Hepatic stellate cell (primary cell): Measurements from ENCODE around the gene ARL3.
"Not testable (repeated sequence)": the region's sequence is repeated elsewhere in the genome, so short reads cannot be mapped to it uniquely, and the experiment has no call there.

Source experiments
- DNase-seq: peaks from one replicate; pipeline ENCODE4 v3.0.0; 2011; ENCODE audit warnings: low spot score

ARL3 gene, protein sequence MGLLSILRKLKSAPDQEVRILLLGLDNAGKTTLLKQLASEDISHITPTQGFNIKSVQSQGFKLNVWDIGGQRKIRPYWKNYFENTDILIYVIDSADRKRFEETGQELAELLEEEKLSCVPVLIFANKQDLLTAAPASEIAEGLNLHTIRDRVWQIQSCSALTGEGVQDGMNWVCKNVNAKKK

DNA sequence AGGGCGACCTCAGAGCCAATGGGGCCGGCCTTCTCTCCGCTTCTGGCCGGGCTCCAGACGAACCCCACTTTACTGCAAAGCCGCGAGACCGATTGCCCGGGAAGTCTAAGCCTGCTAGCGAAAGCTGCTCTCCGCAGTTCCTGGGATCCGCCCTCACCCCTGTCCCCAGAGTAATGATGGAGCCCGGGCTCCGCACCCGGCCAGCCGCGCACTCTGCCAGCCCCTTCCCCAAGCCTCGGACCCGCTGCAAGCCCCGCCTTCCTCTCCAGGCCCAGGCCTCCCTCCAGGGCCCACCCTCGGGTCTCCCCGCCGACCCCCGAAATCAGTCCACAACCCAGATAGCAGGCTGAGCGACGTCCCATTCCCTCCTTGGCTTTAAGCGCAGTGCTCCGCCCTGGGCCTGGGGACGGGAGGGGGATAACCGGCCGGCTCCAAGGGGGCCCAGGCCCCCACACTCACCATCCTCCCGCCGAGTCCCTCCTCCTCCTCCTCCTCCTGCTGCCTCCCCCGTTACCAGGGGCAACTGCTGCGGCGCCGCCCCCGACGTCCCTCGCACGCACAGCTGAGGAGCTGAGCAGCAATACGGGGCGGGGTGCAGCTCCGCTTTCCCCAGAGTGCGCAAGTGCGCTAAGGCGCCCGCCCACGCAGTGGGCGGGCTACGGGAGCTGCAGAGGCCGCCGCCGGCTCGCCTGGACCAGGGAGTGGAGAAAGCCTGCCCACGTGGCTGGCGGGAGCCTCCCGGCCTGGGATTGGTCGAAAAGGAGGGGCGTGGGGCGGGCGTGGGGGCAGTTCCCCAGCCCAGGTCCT is at the start of gene ARL3:
TSS of gene ARL3 (minus strand) at position 584 of the 807 bp plus-strand sequence. CDS start at position 462, 122 bp downstream.
- peak; percentile 98 for DNase-seq

DNA sequence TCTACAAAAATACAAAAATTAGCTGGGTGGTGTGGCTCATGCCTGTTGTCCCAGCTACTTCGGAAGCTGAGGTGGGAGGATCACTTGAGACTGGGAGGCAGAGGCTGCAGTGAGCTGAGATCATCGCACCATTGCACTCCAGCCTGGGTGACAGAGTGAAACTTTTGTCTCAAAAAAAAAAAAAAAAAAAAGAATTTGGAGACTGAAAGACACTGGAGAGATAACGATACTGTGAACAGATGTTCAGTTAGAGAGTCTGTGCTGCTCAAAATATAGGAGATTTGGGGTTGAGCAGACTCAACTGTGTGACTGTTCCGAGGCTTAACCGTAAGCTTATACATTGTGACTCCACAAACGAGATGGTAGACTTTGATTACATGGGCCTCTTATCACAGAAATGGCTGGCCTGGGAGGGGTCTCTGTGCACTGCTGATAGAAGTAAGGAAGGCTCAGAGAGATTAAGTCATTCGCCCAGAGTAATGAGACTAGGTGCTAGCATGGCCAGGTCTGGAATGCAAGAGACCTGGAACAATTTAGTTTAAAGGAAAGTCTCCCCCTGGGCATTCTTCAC is 48.9 kb upstream of the ARL3 start:
- DNase-seq, result no peak

DNA sequence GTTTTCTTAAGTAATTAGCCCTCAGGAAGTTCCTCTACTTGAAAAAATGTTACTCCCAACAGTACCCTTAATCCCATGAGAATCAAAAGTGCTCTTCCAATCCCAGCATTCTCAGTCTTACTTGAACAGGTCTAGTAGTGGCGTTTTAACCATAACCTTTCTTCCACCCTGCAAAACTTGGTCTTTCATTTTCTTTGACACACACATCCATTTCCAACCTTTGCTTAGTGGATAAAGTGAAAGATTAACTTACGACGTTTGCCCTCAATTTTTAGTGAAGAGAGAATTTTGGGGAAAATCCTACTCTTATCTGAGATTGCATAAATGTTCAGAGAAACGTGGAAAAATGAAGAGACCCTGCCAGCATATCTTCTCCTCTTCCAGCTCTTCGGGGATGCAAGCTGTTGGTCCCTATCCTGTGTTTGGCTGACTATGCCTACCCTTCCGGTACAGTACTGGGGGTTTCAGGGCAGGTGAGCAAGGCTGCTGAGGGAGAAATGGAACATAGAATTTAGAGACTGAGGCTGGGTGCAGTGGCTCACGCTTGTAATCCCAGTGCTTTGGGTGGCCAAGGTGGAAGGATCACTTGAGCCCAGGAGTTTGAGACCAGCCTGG is 48.3 kb upstream of the ARL3 start:
- no peak for DNase-seq

DNA sequence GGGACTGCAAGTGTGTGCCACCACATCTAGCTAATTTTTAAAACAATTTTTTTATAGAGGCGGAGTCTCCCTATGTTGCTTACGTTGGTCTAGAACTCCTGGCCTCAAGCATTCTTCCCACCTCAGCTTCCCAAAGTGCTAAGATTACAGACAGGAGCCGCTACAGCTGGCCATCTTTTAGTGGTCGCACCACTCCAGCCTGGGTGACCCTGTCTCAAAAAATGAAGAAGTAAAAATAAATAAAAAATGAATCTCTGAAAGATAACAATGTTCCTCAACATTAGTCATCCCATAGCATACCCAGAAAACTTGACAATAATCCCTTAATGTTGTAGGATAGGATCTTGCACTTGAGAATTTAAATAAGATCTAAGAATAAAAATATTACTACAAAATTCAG is 47.8 kb upstream of the ARL3 start:
- no peak for DNase-seq

GRCh38 chr10:102759497-102760210 is 45.5 kb upstream of the ARL3 start:
- no peak for DNase-seq

DNA sequence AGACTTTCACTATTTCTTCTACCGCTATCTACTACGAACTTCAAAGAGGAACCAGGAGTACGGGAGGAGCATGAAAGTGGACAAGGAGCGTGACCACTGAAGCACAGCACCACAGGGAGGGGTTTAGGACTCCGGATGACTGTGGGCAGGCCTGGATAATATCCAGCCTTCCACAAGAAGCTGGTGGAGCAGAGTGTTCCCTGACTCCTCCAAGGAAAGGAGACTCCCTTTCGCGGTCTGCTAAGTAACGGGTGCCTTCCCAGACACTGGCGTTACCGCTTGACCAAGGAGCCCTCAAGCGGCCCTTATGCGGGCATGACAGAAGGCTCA is 44.7 kb upstream of the ARL3 start:
- DNase-seq, result not testable (repeated sequence)

- DNase-seq, result no peak
Observed at GRCh38 chr10:102758240-102758932, 44.2 kb upstream of the ARL3 start.

- DNase-seq, result no peak
Observed at GRCh38 chr10:102757323-102757722, 43.1 kb upstream of the ARL3 start.

DNA sequence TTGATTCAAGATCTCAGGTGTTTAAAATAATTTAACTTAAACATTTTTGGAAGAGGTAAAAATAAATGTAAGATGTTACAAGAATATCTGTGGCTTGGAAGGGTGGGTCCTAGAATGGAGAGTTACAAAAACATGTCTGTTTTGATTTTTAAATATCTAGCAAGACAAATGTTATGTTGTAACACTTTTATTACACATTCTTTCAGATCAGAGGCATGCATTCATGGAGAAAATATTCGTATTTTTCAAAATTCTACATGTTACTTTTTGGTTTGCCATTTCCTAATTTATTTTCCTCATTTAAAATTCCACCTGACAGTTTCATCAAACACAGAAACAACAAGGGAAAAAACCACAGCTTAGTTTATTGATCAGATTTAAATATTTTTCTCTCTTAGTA is 39.5 kb upstream of the ARL3 start:
- DNase-seq, result no peak

GRCh38 chr10:102752934-102753664 is 38.9 kb upstream of the ARL3 start:
- peak; percentile 61 for DNase-seq

DNA sequence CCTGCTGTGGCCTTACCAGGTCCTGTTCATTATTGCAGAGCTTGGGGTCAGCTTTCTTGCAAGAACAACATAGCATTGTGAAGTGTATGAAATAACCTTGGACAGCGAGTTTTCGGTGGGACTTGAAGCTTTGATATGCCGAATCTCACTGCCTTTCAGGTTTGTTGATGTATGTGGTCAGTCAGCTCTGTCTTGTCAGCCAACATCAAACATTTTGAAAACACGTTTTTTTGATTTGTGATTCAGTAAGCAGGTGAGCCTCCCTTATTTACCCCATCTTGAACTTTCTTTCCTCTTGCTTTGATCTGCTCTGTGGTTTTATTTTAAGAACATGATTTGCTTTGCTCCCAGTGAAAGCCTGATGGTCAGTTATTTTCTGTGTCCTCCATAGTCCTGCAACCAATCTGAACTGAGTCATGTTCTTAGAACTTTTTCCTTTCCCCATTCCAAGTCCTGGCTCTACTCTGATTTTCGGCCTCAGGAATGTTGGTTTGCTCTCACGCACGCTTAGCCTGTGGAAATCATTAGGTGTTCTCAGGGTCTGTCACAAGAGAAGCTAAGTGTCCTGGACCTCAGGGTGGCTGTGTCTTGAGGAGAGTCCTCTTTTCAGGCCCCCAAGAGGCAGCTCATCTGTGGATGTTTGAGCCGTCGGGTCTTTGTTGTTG is 38.2 kb upstream of the ARL3 start:
- peak; percentile 76 for DNase-seq

GRCh38 chr10:102745157-102745556 is 31.0 kb upstream of the ARL3 start:
- no peak for DNase-seq

DNA sequence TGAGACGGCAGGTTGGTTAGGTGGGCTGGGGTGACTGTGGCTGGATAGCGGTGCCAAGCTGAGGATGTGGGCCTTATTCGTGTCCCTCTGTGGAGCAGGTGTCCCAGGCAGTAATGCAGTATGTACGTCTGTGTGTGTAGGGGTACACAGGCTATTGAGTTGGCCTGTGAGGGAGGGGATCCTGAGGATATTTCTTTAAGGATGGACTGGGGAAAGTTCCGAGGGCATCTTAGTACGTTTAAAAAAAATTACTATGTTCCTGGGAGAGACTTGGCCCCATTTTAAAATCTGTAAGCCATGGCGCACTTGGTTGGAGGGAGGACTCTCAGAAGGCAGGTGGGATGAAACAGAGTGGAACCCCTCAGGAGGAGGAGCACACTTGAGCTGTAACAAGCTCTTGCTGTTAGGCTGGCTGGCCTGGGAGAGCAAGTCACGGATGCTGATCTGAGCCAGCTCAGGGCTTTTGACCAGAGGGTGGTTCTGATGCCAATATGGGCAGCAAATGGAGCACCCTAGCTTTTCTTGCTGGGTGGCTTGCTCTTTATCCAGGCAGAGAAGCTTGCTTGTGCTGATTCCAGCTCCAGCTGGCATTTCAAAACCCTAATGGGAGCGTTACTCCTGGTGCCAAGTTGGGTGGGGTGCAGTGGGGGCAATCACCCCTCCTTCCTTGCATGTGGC is 30.3 kb upstream of the ARL3 start:
- no peak for DNase-seq

DNA sequence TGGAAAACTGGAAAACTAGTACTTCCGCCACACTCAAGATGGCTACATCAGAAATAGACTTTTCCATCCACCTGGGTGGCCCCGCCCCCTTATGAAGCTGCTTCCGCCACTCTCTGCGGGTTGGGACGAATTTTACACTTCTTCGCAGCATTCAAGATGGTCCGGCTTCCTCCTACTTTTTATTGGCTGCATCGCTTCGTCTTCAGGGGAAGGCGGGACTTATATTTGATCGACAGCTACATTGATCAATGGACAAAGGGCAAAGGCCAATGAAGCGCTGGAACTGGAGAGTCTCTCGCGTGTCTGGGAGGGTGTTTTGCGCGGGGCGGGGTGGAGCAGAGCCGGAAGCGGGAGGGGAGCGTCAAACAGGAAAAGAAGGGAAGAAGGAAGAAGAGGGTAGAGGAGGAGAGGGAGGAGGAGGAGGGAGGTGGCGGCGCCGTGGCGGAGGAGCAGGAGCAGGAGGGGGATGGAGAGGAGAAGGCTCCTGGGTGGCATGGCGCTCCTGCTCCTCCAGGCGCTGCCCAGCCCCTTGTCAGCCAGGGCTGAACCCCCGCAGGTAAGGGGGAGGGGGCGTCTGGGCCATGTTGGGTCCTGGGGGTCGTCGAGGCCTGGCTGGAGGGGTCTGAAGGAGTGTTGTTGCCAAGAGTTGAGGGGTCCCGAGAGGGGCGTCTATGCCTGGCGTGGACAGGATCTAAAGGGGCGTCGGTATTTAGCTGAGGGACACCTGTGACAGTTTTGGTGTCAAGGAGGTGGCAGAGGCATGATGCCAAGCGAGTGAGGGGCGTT is 29.6 kb upstream of the ARL3 start, which contains the start of gene WBP1L:
TSS of gene WBP1L (plus strand) at position 361 of the 786 bp plus-strand sequence. CDS start at position 467, 106 bp downstream.
- DNase-seq, result peak; percentile 94

GRCh38 chr10:102743078-102743587 is 28.9 kb upstream of the ARL3 start:
- no peak for DNase-seq

DNA sequence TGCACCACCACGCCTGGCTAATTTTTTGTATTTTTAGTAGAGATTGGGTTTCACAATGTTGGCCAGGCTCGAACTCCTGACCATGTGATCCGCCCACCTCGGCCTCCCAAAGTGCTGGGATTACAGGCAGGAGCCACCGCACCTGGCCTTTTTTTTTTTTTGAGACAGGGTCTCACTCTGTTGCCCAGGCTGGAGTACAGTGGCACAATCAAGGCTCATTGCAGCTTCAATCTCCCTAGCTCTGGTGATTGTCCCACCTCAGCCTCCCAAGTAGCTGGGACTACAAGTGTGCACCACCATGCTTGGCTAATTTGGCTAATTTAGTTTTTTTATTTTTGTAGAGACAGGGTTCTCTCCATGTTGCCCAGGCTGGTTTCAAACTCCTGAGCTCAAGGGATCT is 28.1 kb upstream of the ARL3 start:
- DNase-seq, result not testable (repeated sequence)

GRCh38 chr10:102741726-102742237 is 27.6 kb upstream of the ARL3 start:
- DNase-seq, result no peak

DNA sequence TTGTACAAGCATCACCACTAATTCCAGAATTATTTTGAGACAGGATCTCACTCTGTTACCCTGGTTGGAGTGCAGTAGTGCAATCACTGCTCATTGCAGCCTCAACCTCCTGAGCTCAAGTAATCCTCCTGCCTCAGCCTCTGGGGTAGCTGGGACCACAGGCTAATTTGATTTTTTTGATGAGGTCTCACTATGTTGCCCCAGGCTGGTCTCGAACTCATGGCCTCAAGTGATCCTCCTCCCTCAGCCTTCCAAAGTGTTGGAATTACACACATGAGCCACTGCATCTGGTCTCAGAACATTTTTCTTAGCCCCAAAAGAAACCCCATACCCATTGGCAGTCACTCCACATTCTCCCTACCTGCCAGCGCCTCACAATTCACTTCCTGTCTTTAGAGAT is 26.0 kb upstream of the ARL3 start:
- DNase-seq, result no peak
